Uterus (tissue), 4 donors: ENCODE data around the gene FOSB. TPM values are rescaled to one million over a fixed set of nuclear protein-coding genes. Genes with fewer than 3 reads are reported as not detected.

Experiments used
- DNase-seq, 2 donors: peaks; one replicate each; pipeline ENCODE4 v3.0.0-alpha.2; 2019 to 2020
- H3K27ac ChIP-seq, 2 donors: fragments of 200-600 bp; sonication (generic); 1 replicate in 1 of 2; 2 replicates in 1 of 2; pipeline ENCODE4 v1.5.1; 2016 to 2018
- H3K27me3 ChIP-seq, 2 donors: fragments of 200-600 bp; sonication (generic); one replicate each; pipeline ENCODE4 v1.5.1; 2018 to 2019; ENCODE audit warnings: control low read depth in 1 of 2
- H3K36me3 ChIP-seq, 2 donors: fragments of 200-600 bp; sonication (generic); one replicate each; pipeline ENCODE4 v1.5.1; 2019; ENCODE audit warnings: control low read depth in 1 of 2
- H3K4me1 ChIP-seq, 2 donors: fragments of 200-600 bp; sonication (generic); one replicate each; pipeline ENCODE4 v1.5.1; 2018 to 2019; ENCODE audit warnings: control low read depth in 1 of 2
- H3K4me3 ChIP-seq, 2 donors: fragments of 200-600 bp; sonication (generic); 1 replicate in 1 of 2; 2 replicates in 1 of 2; pipeline ENCODE4 v1.5.1; 2018 to 2019; ENCODE audit warnings: mild to moderate bottlenecking in 1 of 2
- H3K9me3 ChIP-seq, 2 donors: fragments of 200-600 bp; sonication (generic); one replicate each; pipeline ENCODE4 v1.5.1; 2019; ENCODE audit warnings: control low read depth in 1 of 2
- POLR2A ChIP-seq, 2 donors: fragments of 450-650 bp; IDR thresholded peaks; one replicate each; pipeline ENCODE4 v1.6.1; 2016; ENCODE audit warnings: antibody characterized with exemption in 2 of 2, mild to moderate bottlenecking in 1 of 2, moderate library complexity in 1 of 2
- intact Hi-C: fragments of 100-400 bp; cut with DNase I; formaldehyde crosslinking; loops from one replicate; pipeline ENCODE4 v1.15.1; 2023; ENCODE audit warnings: low total_unique reads
- total RNA-seq, 4 donors: library from RNA; depleted of rRNA in 3 of 4; stranded (reverse); fragments of >200 nt in 3 of 4; gene quantifications; one replicate each; pipeline versions ENCODE4 v1.1.0 to v1.2.4, GENCODE V29; 2014 to 2023
- TF ChIP-seq, protein P1 (sequence below), 4 experiments: fragments of 200-600 bp in 2 of 4; fragments of 450-650 bp in 2 of 4; sonication (generic) in 2 of 4; IDR thresholded peaks; one replicate each; pipeline ENCODE4 v1.5.1; 2016 to 2019; ENCODE audit warnings: antibody characterized with exemption in 4 of 4, mild to moderate bottlenecking in 2 of 4, moderate library complexity in 1 of 4
- donor health status: DM: yes; HTN: yes; CAD: no.

Gene FOSB
- total RNA-seq, 4 donors from 2014 or later = 8.1 to 52.1 (median 28.6) TPM; not detected in 1

DNA sequence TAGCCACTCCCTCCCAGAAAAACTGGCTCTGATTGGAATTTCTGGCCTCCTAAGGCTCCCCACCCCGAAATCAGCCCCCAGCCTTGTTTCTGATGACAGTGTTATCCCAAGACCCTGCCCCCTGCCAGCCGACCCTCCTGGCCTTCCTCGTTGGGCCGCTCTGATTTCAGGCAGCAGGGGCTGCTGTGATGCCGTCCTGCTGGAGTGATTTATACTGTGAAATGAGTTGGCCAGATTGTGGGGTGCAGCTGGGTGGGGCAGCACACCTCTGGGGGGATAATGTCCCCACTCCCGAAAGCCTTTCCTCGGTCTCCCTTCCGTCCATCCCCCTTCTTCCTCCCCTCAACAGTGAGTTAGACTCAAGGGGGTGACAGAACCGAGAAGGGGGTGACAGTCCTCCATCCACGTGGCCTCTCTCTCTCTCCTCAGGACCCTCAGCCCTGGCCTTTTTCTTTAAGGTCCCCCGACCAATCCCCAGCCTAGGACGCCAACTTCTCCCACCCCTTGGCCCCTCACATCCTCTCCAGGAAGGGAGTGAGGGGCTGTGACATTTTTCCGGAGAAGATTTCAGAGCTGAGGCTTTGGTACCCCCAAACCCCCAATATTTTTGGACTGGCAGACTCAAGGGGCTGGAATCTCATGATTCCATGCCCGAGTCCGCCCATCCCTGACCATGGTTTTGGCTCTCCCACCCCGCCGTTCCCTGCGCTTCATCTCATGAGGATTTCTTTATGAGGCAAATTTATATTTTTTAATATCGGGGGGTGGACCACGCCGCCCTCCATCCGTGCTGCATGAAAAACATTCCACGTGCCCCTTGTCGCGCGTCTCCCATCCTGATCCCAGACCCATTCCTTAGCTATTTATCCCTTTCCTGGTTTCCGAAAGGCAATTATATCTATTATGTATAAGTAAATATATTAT lies 6.1 kb downstream of the FOSB start:
- H3K4me3 ChIP-seq = no peak overlapping the region
- H3K36me3 ChIP-seq = no peaks in the 10 kb centered on the region
- no peak for DNase-seq
- H3K9me3 ChIP-seq = no peaks in the 10 kb centered on the region
- intact Hi-C loops = no loop called here
- TF ChIP-seq, protein P1, sequence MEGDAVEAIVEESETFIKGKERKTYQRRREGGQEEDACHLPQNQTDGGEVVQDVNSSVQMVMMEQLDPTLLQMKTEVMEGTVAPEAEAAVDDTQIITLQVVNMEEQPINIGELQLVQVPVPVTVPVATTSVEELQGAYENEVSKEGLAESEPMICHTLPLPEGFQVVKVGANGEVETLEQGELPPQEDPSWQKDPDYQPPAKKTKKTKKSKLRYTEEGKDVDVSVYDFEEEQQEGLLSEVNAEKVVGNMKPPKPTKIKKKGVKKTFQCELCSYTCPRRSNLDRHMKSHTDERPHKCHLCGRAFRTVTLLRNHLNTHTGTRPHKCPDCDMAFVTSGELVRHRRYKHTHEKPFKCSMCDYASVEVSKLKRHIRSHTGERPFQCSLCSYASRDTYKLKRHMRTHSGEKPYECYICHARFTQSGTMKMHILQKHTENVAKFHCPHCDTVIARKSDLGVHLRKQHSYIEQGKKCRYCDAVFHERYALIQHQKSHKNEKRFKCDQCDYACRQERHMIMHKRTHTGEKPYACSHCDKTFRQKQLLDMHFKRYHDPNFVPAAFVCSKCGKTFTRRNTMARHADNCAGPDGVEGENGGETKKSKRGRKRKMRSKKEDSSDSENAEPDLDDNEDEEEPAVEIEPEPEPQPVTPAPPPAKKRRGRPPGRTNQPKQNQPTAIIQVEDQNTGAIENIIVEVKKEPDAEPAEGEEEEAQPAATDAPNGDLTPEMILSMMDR (IDR thresholded peaks at IDR 0.05) = no peak
- no peak for TF ChIP-seq POLR2A (IDR thresholded peaks at IDR 0.05)
- H3K27me3 ChIP-seq = no peaks in the 10 kb centered on the region
- peaks cover 3 to 6% of the 10 kb centered on the region in 2 donors for H3K4me1 ChIP-seq
- H3K27ac ChIP-seq = no peak overlapping the region

DNA sequence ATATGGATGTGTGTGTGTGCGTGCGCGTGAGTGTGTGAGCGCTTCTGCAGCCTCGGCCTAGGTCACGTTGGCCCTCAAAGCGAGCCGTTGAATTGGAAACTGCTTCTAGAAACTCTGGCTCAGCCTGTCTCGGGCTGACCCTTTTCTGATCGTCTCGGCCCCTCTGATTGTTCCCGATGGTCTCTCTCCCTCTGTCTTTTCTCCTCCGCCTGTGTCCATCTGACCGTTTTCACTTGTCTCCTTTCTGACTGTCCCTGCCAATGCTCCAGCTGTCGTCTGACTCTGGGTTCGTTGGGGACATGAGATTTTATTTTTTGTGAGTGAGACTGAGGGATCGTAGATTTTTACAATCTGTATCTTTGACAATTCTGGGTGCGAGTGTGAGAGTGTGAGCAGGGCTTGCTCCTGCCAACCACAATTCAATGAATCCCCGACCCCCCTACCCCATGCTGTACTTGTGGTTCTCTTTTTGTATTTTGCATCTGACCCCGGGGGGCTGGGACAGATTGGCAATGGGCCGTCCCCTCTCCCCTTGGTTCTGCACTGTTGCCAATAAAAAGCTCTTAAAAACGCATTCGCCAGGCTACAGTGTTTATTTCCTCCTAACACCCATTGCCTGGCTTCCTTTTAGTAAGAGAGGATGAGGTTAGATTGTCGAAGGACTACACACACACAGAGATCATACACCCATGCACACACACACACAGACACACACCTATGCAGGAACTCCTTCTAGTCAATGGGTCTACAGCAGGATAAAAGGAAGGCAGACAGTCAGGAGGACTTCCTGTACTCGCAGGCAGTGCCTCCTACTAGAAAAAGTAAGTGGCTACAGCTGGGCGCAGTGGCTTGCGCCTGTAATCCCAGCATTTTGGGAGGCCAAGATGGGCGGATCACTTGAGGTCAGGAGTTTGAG lies 7.1 kb downstream of the FOSB start:
- no peaks in the 10 kb centered on the region for H3K36me3 ChIP-seq
- H3K27me3 ChIP-seq = no peaks in the 10 kb centered on the region
- no peaks in the 10 kb centered on the region for H3K9me3 ChIP-seq
- intact Hi-C loops = no loop called here
- no peak for DNase-seq
- H3K4me1 ChIP-seq = peaks cover 3% of the 10 kb centered on the region in 2 donors
- H3K4me3 ChIP-seq = no peak overlapping the region
- TF ChIP-seq, protein P1 (IDR thresholded peaks at IDR 0.05) = no peak
- TF ChIP-seq POLR2A (IDR thresholded peaks at IDR 0.05) = no peak
- H3K27ac ChIP-seq = no peak overlapping the region

DNA sequence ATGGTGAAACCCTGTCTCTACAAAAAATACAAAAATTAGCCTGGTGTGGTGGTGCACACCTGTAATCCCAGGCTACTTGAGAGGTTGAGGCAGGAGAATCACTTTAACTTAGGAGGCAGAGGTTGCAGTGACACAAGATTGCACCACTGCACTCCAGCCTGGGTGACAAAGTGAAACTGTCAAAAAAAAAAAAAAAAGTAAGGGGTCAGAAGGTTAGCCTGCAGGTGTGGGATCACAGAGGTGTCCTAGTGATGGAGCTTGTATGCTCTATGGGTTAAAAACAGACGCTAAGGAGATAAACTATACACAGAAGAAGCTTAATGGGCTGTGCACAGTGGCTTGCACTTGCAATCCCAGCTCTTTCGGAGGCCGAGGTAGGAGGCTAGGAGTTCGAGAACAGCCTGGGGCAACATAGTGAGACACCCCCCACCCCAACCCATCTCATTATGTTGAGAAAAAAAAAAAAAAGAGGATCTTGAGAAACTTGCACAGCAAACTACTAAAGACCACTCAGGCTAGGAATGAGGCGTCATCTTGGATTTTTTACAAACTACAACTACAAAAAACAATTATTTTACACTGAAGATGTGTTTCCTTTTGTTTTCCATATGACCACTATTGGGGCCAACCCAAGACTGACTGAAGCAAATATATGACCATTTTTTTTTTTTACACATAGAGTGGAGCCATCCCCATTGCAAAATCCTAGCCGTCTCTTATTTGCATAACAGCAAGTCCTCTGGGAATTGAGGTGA lies 7.9 kb downstream of the FOSB start:
- intact Hi-C loops = no loop called here
- H3K9me3 ChIP-seq = no peaks in the 10 kb centered on the region
- no peak for TF ChIP-seq POLR2A (IDR thresholded peaks at IDR 0.05)

DNA sequence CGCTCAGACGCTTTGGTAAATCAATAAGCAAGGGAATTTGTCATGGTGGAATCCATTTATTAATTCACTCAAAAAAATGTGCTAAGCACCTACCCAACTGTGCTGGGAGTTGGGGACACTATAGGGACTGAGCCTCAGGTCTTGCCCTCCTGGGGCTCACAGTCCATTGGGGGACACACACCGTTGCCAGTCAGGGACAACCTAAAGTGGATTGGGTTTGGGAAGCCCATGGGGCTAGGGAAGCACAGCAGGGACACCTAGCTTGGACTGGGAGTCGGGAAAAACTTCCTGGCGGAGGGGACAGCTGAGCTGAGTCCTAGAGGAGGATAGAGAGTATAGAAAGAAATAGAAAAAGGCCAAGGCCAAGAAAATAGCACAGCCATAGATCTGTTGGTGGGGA lies 8.5 kb downstream of the FOSB start:
- no peaks in the 10 kb centered on the region for H3K9me3 ChIP-seq
- H3K27me3 ChIP-seq = no peaks in the 10 kb centered on the region
- intact Hi-C loops = no loop called here
- DNase-seq = no peak
- H3K4me1 ChIP-seq = no peaks in the 10 kb centered on the region
- no peaks in the 10 kb centered on the region for H3K36me3 ChIP-seq
- no peak overlapping the region for H3K4me3 ChIP-seq
- no peak overlapping the region for H3K27ac ChIP-seq
- TF ChIP-seq POLR2A (IDR thresholded peaks at IDR 0.05) = no peak
- TF ChIP-seq, protein P1 (IDR thresholded peaks at IDR 0.05) = no peak

More for the DNA sequence above, 7.9 kb downstream of the FOSB start:
- no peaks in the 10 kb centered on the region for H3K4me1 ChIP-seq
- no peak overlapping the region for H3K4me3 ChIP-seq
- no peaks in the 10 kb centered on the region for H3K36me3 ChIP-seq
- H3K27ac ChIP-seq = no peak overlapping the region
- H3K27me3 ChIP-seq = no peaks in the 10 kb centered on the region
- no peak for DNase-seq

DNA sequence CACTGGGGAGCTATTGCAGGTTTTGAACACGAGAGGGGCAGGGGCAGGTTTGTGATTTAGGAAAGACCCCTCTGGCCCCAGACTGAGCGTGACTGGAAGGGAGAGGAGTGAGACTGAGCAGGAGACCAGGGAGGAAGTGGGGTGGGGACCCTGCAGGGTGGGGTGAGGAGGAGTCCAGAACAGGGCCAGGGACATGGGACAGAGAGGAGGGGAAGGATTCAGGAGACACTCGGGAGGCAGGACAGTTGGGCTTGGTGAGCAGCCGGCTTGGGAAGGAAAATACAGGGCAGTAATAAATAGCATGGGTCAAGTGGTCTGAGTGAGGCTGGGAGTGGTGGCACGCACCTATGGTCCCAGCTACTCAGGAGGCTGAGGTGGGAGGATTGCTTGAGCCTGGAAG lies 9.4 kb downstream of the FOSB start:
- H3K36me3 ChIP-seq = no peaks in the 10 kb centered on the region
- H3K4me1 ChIP-seq = no peaks in the 10 kb centered on the region
- H3K9me3 ChIP-seq = no peaks in the 10 kb centered on the region
- intact Hi-C loops = no loop called here
- no peak for TF ChIP-seq POLR2A (IDR thresholded peaks at IDR 0.05)
- no peak overlapping the region for H3K4me3 ChIP-seq
- no peak overlapping the region for H3K27ac ChIP-seq
- DNase-seq = no peak
- no peaks in the 10 kb centered on the region for H3K27me3 ChIP-seq
